HepG2 (cell line): ENCODE data around the gene TMEM187. TPM values are rescaled to one million over a fixed set of nuclear protein-coding genes. Genes with fewer than 3 reads are reported as not detected.

Experiments used
- CREB3 ChIP-seq: sonication (generic); formaldehyde crosslinking; IDR thresholded peaks from 2 replicates; pipeline ENCODE4 v1.5.0; 2020; ENCODE audit warnings: missing genetic modification reagents
- GMEB1 ChIP-seq: sonication (generic); formaldehyde crosslinking; IDR thresholded peaks from 2 replicates; pipeline ENCODE4 v1.5.1; 2020; ENCODE audit warnings: missing genetic modification reagents, mild to moderate bottlenecking, borderline replicate concordance
- HOXA7 ChIP-seq: sonication (generic); formaldehyde crosslinking; IDR thresholded peaks from 2 replicates; pipeline ENCODE4 v1.8.1; 2022; ENCODE audit warnings: mild to moderate bottlenecking, missing genetic modification reagents, moderate library complexity
- ISX ChIP-seq: sonication (generic); formaldehyde crosslinking; conservative IDR thresholded peaks from 2 replicates; pipeline ENCODE4 v1.5.0; 2020; ENCODE audit warnings: missing genetic modification reagents
- KDM4B ChIP-seq: sonication (generic); formaldehyde crosslinking; IDR thresholded peaks from 2 replicates; pipeline ENCODE4 v1.4.0; 2020; ENCODE audit warnings: missing genetic modification reagents
- NONO ChIP-seq, 2 experiments: fragments of 450-650 bp in 1 of 2; sonication (generic) in 1 of 2; formaldehyde crosslinking in 1 of 2; IDR thresholded peaks in 1 of 2; conservative IDR thresholded peaks in 1 of 2; 2 replicates each; pipeline versions ENCODE4 v1.6.1 to v1.8.0; 2017 to 2022; ENCODE audit warnings: mild to moderate bottlenecking in 1 of 2, missing genetic modification reagents in 1 of 2, moderate library complexity in 1 of 2
- SCMH1 ChIP-seq: sonication (generic); formaldehyde crosslinking; IDR thresholded peaks from 2 replicates; pipeline ENCODE4 v1.9.0; 2021; ENCODE audit warnings: missing genetic modification reagents, mild to moderate bottlenecking, borderline replicate concordance
- TCF7 ChIP-seq: sonication (generic); IDR thresholded peaks from 2 replicates; pipeline ENCODE4 v1.6.1; 2016; ENCODE audit warnings: antibody characterized with exemption, low read depth
- TMF1 ChIP-seq: sonication (generic); formaldehyde crosslinking; IDR thresholded peaks from 2 replicates; pipeline ENCODE4 v1.8.1; 2022; ENCODE audit warnings: low read depth, missing genetic modification reagents
- YY1 ChIP-seq: IDR thresholded peaks from 2 replicates; pipeline ENCODE4 v1.6.1; 2011; ENCODE audit warnings: low read length, low read depth, moderate library complexity, mild to moderate bottlenecking; ENCODE audit not compliant: insufficient read depth, insufficient replicate concordance
- ZBTB46 ChIP-seq: sonication (generic); formaldehyde crosslinking; IDR thresholded peaks from 2 replicates; pipeline ENCODE4 v1.4.0; 2020; ENCODE audit warnings: mild to moderate bottlenecking, missing genetic modification reagents, borderline replicate concordance
- ZBTB49 ChIP-seq: sonication (generic); formaldehyde crosslinking; IDR thresholded peaks from 2 replicates; pipeline ENCODE4 v1.4.0; 2020; ENCODE audit warnings: missing genetic modification reagents, borderline replicate concordance
- ZBTB7A ChIP-seq: sonication (generic); formaldehyde crosslinking; IDR thresholded peaks from 2 replicates; pipeline ENCODE4 v1.8.0; 2022; ENCODE audit warnings: mild to moderate bottlenecking, missing genetic modification reagents
- ZBTB7B ChIP-seq: sonication (generic); formaldehyde crosslinking; IDR thresholded peaks from 2 replicates; pipeline ENCODE4 v1.4.0; 2020; ENCODE audit warnings: missing genetic modification reagents
- ZKSCAN8 ChIP-seq: IDR thresholded peaks from 2 replicates; pipeline ENCODE4 v1.6.1; 2016; ENCODE audit warnings: borderline replicate concordance, missing genetic modification reagents, missing compliant biosample characterization
- ZNF281 ChIP-seq: sonication (generic); formaldehyde crosslinking; IDR thresholded peaks from 2 replicates; pipeline ENCODE4 v1.4.0; 2020; ENCODE audit warnings: missing genetic modification reagents, borderline replicate concordance
- ZNF557 ChIP-seq: sonication (generic); formaldehyde crosslinking; IDR thresholded peaks from 2 replicates; pipeline ENCODE4 v1.4.0; 2020; ENCODE audit warnings: missing genetic modification reagents
- polyA plus RNA-seq, 8 experiments: library from polyadenylated mRNA; depleted of rRNA in 3 of 8; stranded (reverse) in 7 of 8; unstranded in 1 of 8; fragments of >200 nt; fragmentation: Illumina TruSeq in 4 of 8; extraction: Trizol in 4 of 8; gene quantifications; 2 replicates each; pipeline versions ENCODE4 v1.2.1 to v1.2.3, GENCODE V29; 2011 to 2016; ENCODE audit warnings: low read depth in 4 of 8, missing spikeins in 1 of 8, mixed read lengths in 1 of 8; ENCODE audit not compliant: insufficient read depth in 1 of 8
- total RNA-seq, 5 experiments: library from RNA; depleted of rRNA; stranded (reverse); fragments of >200 nt; fragmentation: Illumina TruSeq; extraction: Trizol; gene quantifications; 2 replicates each; pipeline ENCODE4 v1.2.3, GENCODE V29; 2016; ENCODE audit warnings: low read depth in 1 of 5

Gene TMEM187
- total and polyA plus RNA-seq, 2 of the 13 experiments (the other 11 are each of a cell fraction or from before 2014, with no cell fraction given): 2.2 to 6.2 TPM

GRCh38 chrX:153947009-153947769 is 25.4 kb upstream of the TMEM187 start (continued):
- no peak for TF ChIP-seq TMF1 (CRISPR knock-in tag)
- no peak for TF ChIP-seq CREB3
- TF ChIP-seq ZBTB7A (CRISPR knock-in tag): no peak
- no peak for TF ChIP-seq ZBTB49 (CRISPR knock-in tag)
- no peak; the same call in 1 of the 2 replicates for TF ChIP-seq GMEB1
- TF ChIP-seq TCF7: no peak
- no peak for TF ChIP-seq ZNF281 (CRISPR knock-in tag)
- no peak for TF ChIP-seq KDM4B
- TF ChIP-seq SCMH1: no peak
- TF ChIP-seq ZBTB46: no peak
- TF ChIP-seq NONO (IDR thresholded peaks at IDR 0.05): no peak
- 0 out of 2 replicates have a peak, but pooled peaks have one; percentile 17 for TF ChIP-seq NONO (CRISPR knock-in tag; conservative IDR thresholded peaks at IDR 0.05)
- TF ChIP-seq ZKSCAN8 (CRISPR knock-in tag): no peak
- TF ChIP-seq HOXA7 (CRISPR knock-in tag): no peak
- TF ChIP-seq ZNF557 (CRISPR knock-in tag): no peak
- peak; percentile 36 for TF ChIP-seq YY1
- TF ChIP-seq ISX: no peak
- 0 out of 2 replicates have a peak, but pooled peaks have one; percentile 36 for TF ChIP-seq ZBTB7B (CRISPR knock-in tag)
